ENCODE data around the gene MAP2.

MAP2 gene

GRCh38 chr2:209425471-209426071 is 1.7 kb downstream of the MAP2 start:
- no peak for DNase-seq (ENCODE audit: low spot score)

- DNase-seq (ENCODE audit: low spot score) = no peak
Measured at GRCh38 chr2:209426432-209426831, 2.6 kb downstream of the MAP2 start.

GRCh38 chr2:209431701-209432100 is 7.9 kb downstream of the MAP2 start:
- DNase-seq (ENCODE audit: low spot score) = no peak

GRCh38 chr2:209441541-209441940 is 17.7 kb downstream of the MAP2 start:
- no peak for DNase-seq (ENCODE audit: low spot score)

- DNase-seq (ENCODE audit: low spot score) = no peak
Measured at GRCh38 chr2:209442939-209443338, 19.1 kb downstream of the MAP2 start.

GRCh38 chr2:209445485-209445884 is 21.6 kb downstream of the MAP2 start:
- no peak for DNase-seq (ENCODE audit: low spot score)

- DNase-seq (ENCODE audit: low spot score) = no peak
Measured at GRCh38 chr2:209451209-209451834, 27.5 kb downstream of the MAP2 start.

- no peak for DNase-seq (ENCODE audit: low spot score)
Measured at GRCh38 chr2:209456489-209456888, 32.6 kb downstream of the MAP2 start.

- no peak for DNase-seq (ENCODE audit: low spot score)
Measured at GRCh38 chr2:209458008-209458979, 34.4 kb downstream of the MAP2 start.

GRCh38 chr2:209459359-209459758 is 35.5 kb downstream of the MAP2 start:
- no peak for DNase-seq (ENCODE audit: low spot score)

GRCh38 chr2:209460151-209460761 is 36.4 kb downstream of the MAP2 start:
- no peak for DNase-seq (ENCODE audit: low spot score)

GRCh38 chr2:209463226-209463625 is 39.4 kb downstream of the MAP2 start:
- DNase-seq (ENCODE audit: low spot score) = no peak

GRCh38 chr2:209463835-209464234 is 40.0 kb downstream of the MAP2 start:
- no peak for DNase-seq (ENCODE audit: low spot score)

GRCh38 chr2:209468846-209469245 is 45.0 kb downstream of the MAP2 start:
- no peak for DNase-seq (ENCODE audit: low spot score)

- no peak for DNase-seq (ENCODE audit: low spot score)
Measured at GRCh38 chr2:209469481-209469880, 45.6 kb downstream of the MAP2 start.

GRCh38 chr2:209470466-209470865 is 46.6 kb downstream of the MAP2 start:
- DNase-seq (ENCODE audit: low spot score) = no peak

- no peak for DNase-seq (ENCODE audit: low spot score)
Measured at GRCh38 chr2:209471037-209471436, 47.2 kb downstream of the MAP2 start.

GRCh38 chr2:209472112-209472832 is 48.4 kb downstream of the MAP2 start:
- no peak for DNase-seq (ENCODE audit: low spot score)

- no peak for DNase-seq (ENCODE audit: low spot score)
Measured at GRCh38 chr2:209472871-209473270, 49.0 kb downstream of the MAP2 start.

GRCh38 chr2:209473930-209474419 is 50.1 kb downstream of the MAP2 start:
- DNase-seq (ENCODE audit: low spot score) = no peak

- DNase-seq (ENCODE audit: low spot score) = no peak
Measured at GRCh38 chr2:209474960-209475359, 51.1 kb downstream of the MAP2 start.

Data from CD4-positive, alpha-beta T cell treated with Interleukin-15 for 4 hours (primary cell).